ENCODE measurements around the gene ANKRD6. TPM values are rescaled to one million over a fixed set of nuclear protein-coding genes. Genes with fewer than 3 reads are reported as not detected.

Gene ANKRD6
- 66.7 TPM for total RNA-seq

GRCh38 chr6:89432875-89433251 is at the start of gene ANKRD6:
Gene ANKRD6, plus strand, starts transcription at chr6:89433152. Its CDS starts 133,825 bp downstream, at chr6:89566977.

GRCh38 chr6:89412071-89413005 is 20.6 kb upstream of the ANKRD6 start, which contains the start of gene RRAGD:
Gene RRAGD, minus strand, starts transcription at chr6:89412273. Its CDS starts 280 bp downstream, at chr6:89411993.

GRCh38 chr6:89638320-89639195 is 205.6 kb downstream of the ANKRD6 start, which contains the start of gene LYRM2:
Gene LYRM2, minus strand, starts transcription at chr6:89638747. Its CDS starts 31 bp downstream, at chr6:89638716.

Small RNA genes within 50 kb of the gene (small RNA-seq; reads per million reads assigned to genes)
- not detected for gene RN7SL11P (ENCODE audit: low replicate concordance)

Other genes starting within 250 kb of the ANKRD6 start
- not detected for gene GABRR1, start 215.8 kb upstream of the ANKRD6 start, total RNA-seq
- gene GABRR2, start 117.9 kb upstream of the ANKRD6 start, total RNA-seq = 0.63 TPM
- 53.2 TPM for gene UBE2J1, start 80.4 kb upstream of the ANKRD6 start, total RNA-seq
- gene RRAGD, start 20.9 kb upstream of the ANKRD6 start, total RNA-seq = 57.0 TPM
- gene LYRM2, start 205.6 kb downstream of the ANKRD6 start, total RNA-seq = 25.4 TPM

Measured in parietal lobe (tissue), 2 donors.